Osteocyte (in vitro differentiated cells): ENCODE results near the gene SH2D6. TPM values are rescaled to one million over a fixed set of nuclear protein-coding genes. Genes with fewer than 3 reads are reported as not detected.

Experiments
- DNase-seq: peaks from one replicate; pipeline ENCODE4 v3.0.0; 2021; ENCODE audit warnings: mixed read lengths; ENCODE audit not compliant: unreplicated experiment; ENCODE audit errors: extremely low spot score
- H3K27ac Mint-ChIP-seq: one replicate; pipeline ENCODE4 v1.8.0; 2021; ENCODE audit warnings: mild to moderate bottlenecking, mixed read lengths; ENCODE audit not compliant: unreplicated experiment
- H3K27me3 Mint-ChIP-seq: one replicate; pipeline ENCODE4 v1.8.0; 2021; ENCODE audit warnings: mixed read lengths; ENCODE audit not compliant: unreplicated experiment
- H3K36me3 Mint-ChIP-seq: one replicate; pipeline ENCODE4 v1.8.0; 2021; ENCODE audit warnings: mixed read lengths; ENCODE audit not compliant: unreplicated experiment
- H3K4me1 Mint-ChIP-seq: one replicate; pipeline ENCODE4 v1.8.0; 2021; ENCODE audit warnings: mixed read lengths; ENCODE audit not compliant: unreplicated experiment
- H3K4me3 Mint-ChIP-seq: one replicate; pipeline ENCODE4 v1.8.0; 2021; ENCODE audit warnings: mild to moderate bottlenecking, moderate library complexity, mixed read lengths; ENCODE audit not compliant: unreplicated experiment
- H3K9me3 Mint-ChIP-seq: one replicate; pipeline ENCODE4 v1.8.0; 2021; ENCODE audit warnings: mixed read lengths; ENCODE audit not compliant: unreplicated experiment
- CTCF ChIP-seq: fragments of 200-600 bp; sonication (generic); IDR thresholded peaks from 2 replicates; pipeline ENCODE4 v1.5.0; 2021; ENCODE audit warnings: antibody characterized with exemption, mild to moderate bottlenecking, moderate library complexity
- total RNA-seq: library from RNA; stranded (reverse); gene quantifications from 2 replicates; pipeline ENCODE4 v1.2.1, GENCODE V29; 2021

SH2D6 gene
- total RNA-seq, 1 donor from 2014 or later = 0.51 TPM

- Mint-ChIP-seq H3K4me3 (no peak overlapping the region), H3K36me3 (no peaks in the 10 kb centered on the region), H3K4me1 (peaks cover 9% of the 10 kb centered on the region), H3K27ac (no peak overlapping the region), H3K9me3 (no peaks in the 10 kb centered on the region), H3K27me3 (peaks cover 2% of the 10 kb centered on the region)
- DNase-seq = no peak
- TF ChIP-seq CTCF = no peak
Measured at GRCh38 chr2:85485815-85486214, 67.3 kb downstream of the SH2D6 start.

Other genes with a start within 250 kb of the SH2D6 start
- gene TGOLN2, start 90.7 kb upstream of the SH2D6 start, total RNA-seq = 91.2 and 94.8 TPM in 2 replicates
- gene RETSAT, start 64.2 kb upstream of the SH2D6 start, total RNA-seq = 34.1 and 38.8 TPM in 2 replicates
- 19.6 and 21.1 TPM in 2 replicates for gene ELMOD3, start 63.9 kb upstream of the SH2D6 start, total RNA-seq
- 32.2 and 32.8 TPM in 2 replicates for gene CAPG, start 8.3 kb upstream of the SH2D6 start, total RNA-seq
- gene MAT2A, start 120.5 kb downstream of the SH2D6 start, total RNA-seq = 178 and 183 TPM in 2 replicates
- gene GGCX, start 142.8 kb downstream of the SH2D6 start, total RNA-seq = 58.2 and 59.6 TPM in 2 replicates
- 3.1 and 3.8 TPM in 2 replicates for gene VAMP8, start 158.9 kb downstream of the SH2D6 start, total RNA-seq
- gene VAMP5, start 165.7 kb downstream of the SH2D6 start, total RNA-seq = not detected in 2 replicates
- 77.2 and 77.3 TPM in 2 replicates for gene RNF181, start 177.0 kb downstream of the SH2D6 start, total RNA-seq
- gene TMEM150A, start 184.0 kb downstream of the SH2D6 start, total RNA-seq = 18.2 and 20.8 TPM in 2 replicates
- gene C2orf68, start 193.4 kb downstream of the SH2D6 start, total RNA-seq = 40.8 and 45.1 TPM in 2 replicates
- 44.0 and 50.9 TPM in 2 replicates for gene USP39, start 197.5 kb downstream of the SH2D6 start, total RNA-seq
- gene SFTPB, start 249.5 kb downstream of the SH2D6 start, total RNA-seq = not detected in 2 replicates